Activated B cell treated with CpG ODN at 0.5 μM for 24 hours (primary cell): Measurements from ENCODE around the gene SLC36A3. TPM values are rescaled to one million over a fixed set of nuclear protein-coding genes. Genes with fewer than 3 reads are reported as not detected.
A peak's percentile ranks its signal among the peaks of the same experiment; 100 is the strongest.

Source experiments
- ATAC-seq: fragments of 200-7000 bp; cut with Tn5 transposase; one replicate; pipeline ENCODE4 v1.10.0; 2021; ENCODE audit warnings: low read depth, mild to moderate bottlenecking, moderate library complexity
- CTCF ChIA-PET: fragments of 350-600 bp; sonication (Branson Sonifier 250); formaldehyde crosslinking; loops from one replicate; lab custom pipeline; 2021; ENCODE audit warnings: antibody characterized with exemption; lab: Charles Lee
- POLR2A ChIA-PET: fragments of 350-600 bp; sonication (Branson Sonifier 250); formaldehyde crosslinking; loops from one replicate; lab custom pipeline; 2021; ENCODE audit warnings: antibody characterized with exemption; lab: Charles Lee
- DNase-seq: peaks from one replicate; pipeline ENCODE4 v3.0.0; 2022
- H3K27ac Mint-ChIP-seq: one replicate; pipeline ENCODE4 v1.8.0; 2020; ENCODE audit warnings: mixed read lengths
- H3K27me3 Mint-ChIP-seq: one replicate; pipeline ENCODE4 v1.8.0; 2021; ENCODE audit warnings: mixed read lengths
- H3K36me3 Mint-ChIP-seq: one replicate; pipeline ENCODE4 v1.8.0; 2021; ENCODE audit warnings: low read depth, mixed read lengths
- H3K4me1 Mint-ChIP-seq: one replicate; pipeline ENCODE4 v1.8.0; 2021; ENCODE audit warnings: mixed read lengths
- H3K4me3 Mint-ChIP-seq: one replicate; pipeline ENCODE4 v1.8.0; 2020; ENCODE audit warnings: mild to moderate bottlenecking, mixed read lengths
- H3K9me3 Mint-ChIP-seq: one replicate; pipeline ENCODE4 v1.8.0; 2020; ENCODE audit warnings: mixed read lengths
- CTCF ChIP-seq: fragments of 200-600 bp; IDR thresholded peaks from one replicate; pipeline ENCODE4 v1.8.0; 2022; ENCODE audit warnings: antibody characterized with exemption, mild to moderate bottlenecking
- intact Hi-C: fragments of 100-400 bp; cut with micrococcal nuclease; formaldehyde crosslinking; loops from one replicate; pipeline ENCODE4 v1.15.1; 2024
- total RNA-seq: library from RNA; stranded (reverse); gene quantifications from 2 replicates; pipeline ENCODE4 v1.2.3, GENCODE V29; 2022

SLC36A3 gene
- total RNA-seq, 1 donor from 2014 or later: not detected

GRCh38 chr5:151227918-151228447, 75.6 kb downstream of the SLC36A3 start:
- ChIA-PET CTCF (interaction anchor here (1.3 kb wide), 1 partner anchor 102 kb away, joined by 3 read pairs; no protein-coding TSS in a partner anchor), POLR2A (interaction anchor here (2.0 kb wide), 1 partner anchor 14 kb away, joined by 8 read pairs; no protein-coding TSS in a partner anchor)
- no peaks in the 10 kb centered on the region for H3K27me3 Mint-ChIP-seq
- peaks cover 59% of the 10 kb centered on the region for H3K4me1 Mint-ChIP-seq
- no peaks in the 10 kb centered on the region for H3K9me3 Mint-ChIP-seq
- peaks cover 5% of the 10 kb centered on the region for H3K36me3 Mint-ChIP-seq
- ATAC-seq: no peak
- no peak for TF ChIP-seq CTCF
- H3K27ac Mint-ChIP-seq: peak overlapping the region; percentile 46
- DNase-seq: no peak
- intact Hi-C loops: no loop called here
- H3K4me3 Mint-ChIP-seq: no peak overlapping the region

Other genes with a start within 250 kb of the SLC36A3 start
- 506 and 512 TPM in 2 replicates for gene TNIP1, start 222.7 kb downstream of the SLC36A3 start, total RNA-seq
- gene ANXA6, start 146.0 kb downstream of the SLC36A3 start, total RNA-seq: 367 and 379 TPM in 2 replicates
- 98.9 and 109 TPM in 2 replicates for gene CCDC69, start 79.7 kb downstream of the SLC36A3 start, total RNA-seq
- 51.3 and 53.1 TPM in 2 replicates for gene GM2A, start 50.6 kb downstream of the SLC36A3 start, total RNA-seq
- not detected in 2 replicates for gene SLC36A2, start 43.8 kb upstream of the SLC36A3 start, total RNA-seq
- 9.9 and 14.1 TPM in 2 replicates for gene SLC36A1, start 143.8 kb upstream of the SLC36A3 start, total RNA-seq